ENCODE data around the gene HCN4. TPM values are rescaled to one million over a fixed set of nuclear protein-coding genes. Genes with fewer than 3 reads are reported as not detected.

The HCN4 gene
- total RNA-seq, 2 experiments from 2014 or later, result not detected

DNA sequence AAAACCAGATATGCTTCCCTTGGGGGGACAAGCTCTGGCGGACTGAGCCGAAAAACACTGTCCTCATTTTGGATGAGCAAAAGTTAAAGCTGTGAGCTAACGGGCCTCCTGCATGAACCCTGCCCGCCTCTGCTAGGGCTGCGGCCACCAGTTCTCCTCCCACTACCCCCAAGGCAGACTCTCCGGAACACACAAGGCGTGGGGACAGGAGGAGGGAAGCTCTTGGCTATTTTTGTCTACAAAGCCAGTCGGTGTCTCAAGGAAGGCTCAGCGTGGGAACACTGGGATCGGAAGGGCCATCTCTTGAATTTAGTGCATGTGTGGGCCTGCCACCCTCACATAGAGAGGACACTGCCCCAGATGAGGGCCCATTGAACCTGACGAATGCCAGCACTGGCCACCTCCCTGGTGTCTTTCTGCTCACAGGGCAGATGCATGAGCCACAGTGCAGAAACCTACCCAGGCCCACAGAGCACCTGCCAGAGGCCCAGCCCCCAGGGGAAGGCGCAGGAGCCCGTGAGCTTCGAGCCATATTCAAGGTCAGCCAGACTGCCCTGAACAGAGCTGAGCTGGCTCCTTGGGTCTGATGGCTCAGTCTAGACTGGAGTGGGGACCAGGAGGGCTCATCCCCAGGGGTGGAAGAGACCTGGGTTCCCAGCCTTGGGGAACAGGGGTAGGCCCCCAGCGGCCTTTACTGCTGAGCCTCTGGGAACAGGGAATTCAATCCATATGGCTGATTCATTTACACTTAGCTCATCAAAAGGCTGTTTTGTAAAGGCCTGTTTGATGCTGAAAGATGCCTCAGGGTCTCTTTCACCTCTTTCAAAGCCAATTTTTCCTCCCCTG is 38.3 kb downstream of the HCN4 start:
- CTCF ChIA-PET, result interaction anchor here (0.7 kb wide), 1 partner anchor 655 kb away, joined by 3 read pairs; no protein-coding TSS in a partner anchor
- Mint-ChIP-seq H3K36me3 (ENCODE audit: low read depth) (no peaks in the 10 kb centered on the region), H3K27me3 (peaks cover 3% of the 10 kb centered on the region), H3K4me3 (no peak overlapping the region), H3K27ac (no peak overlapping the region), H3K4me1 (no peaks in the 10 kb centered on the region), H3K9me3 (ENCODE audit: low read depth) (no peaks in the 10 kb centered on the region)
- DNase-seq, result no peak
- intact Hi-C loops (cut with DNase I, micrococcal nuclease), result no loop called here
- no peak for ATAC-seq
- POLR2A ChIA-PET, result no interaction called here

DNA sequence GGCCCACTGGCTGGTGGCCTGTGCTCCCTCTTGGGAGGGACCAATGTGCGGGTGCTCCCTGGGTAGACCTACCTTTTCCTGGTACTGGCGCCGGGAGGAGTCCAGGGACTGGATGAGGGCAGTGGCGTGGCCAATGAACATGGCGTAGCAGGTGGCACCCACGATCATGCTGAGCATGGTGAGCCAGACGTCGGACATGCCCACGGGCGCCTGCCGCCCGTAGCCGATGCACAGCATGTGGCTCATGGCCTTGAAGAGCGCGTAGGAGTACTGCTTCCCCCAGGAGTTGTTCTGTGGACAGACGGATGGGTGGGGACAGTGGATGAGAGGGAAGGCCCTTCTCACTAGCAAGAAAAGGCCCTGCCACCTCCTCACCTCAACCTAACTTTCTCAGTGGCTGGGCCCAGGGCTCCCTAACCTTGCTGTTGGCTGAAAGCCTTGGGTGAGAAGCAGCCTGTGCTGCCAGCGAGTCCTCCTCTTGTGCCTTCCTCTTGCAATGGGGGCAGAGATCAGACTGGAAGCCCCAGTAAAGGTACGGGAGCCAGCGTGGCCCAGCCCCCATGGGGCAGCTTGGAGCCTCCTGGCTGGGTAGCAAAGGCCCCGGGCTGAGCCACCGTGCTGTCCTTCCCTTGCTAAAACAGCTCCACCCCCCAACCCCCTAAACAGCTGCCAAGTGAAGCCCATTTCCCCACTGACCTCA is 39.1 kb downstream of the HCN4 start:
- Mint-ChIP-seq H3K9me3 (ENCODE audit: low read depth) (no peaks in the 10 kb centered on the region), H3K36me3 (ENCODE audit: low read depth) (no peaks in the 10 kb centered on the region), H3K4me1 (no peaks in the 10 kb centered on the region), H3K27ac (no peak overlapping the region), H3K4me3 (no peak overlapping the region), H3K27me3 (peaks cover 3% of the 10 kb centered on the region)
- intact Hi-C loops (cut with DNase I, micrococcal nuclease), result loop anchor here in 1 of 2 experiments (10.0 kb wide), 1 partner anchor 55 kb away; no protein-coding TSS in a partner anchor
- DNase-seq (no peak), ATAC-seq (no peak)
- ChIA-PET CTCF (interaction anchor here (0.6 to 0.7 kb wide), 2 partner anchors 654 to 702 kb away, joined by 3 read pairs; no protein-coding TSS in a partner anchor), POLR2A (no interaction called here)

DNA sequence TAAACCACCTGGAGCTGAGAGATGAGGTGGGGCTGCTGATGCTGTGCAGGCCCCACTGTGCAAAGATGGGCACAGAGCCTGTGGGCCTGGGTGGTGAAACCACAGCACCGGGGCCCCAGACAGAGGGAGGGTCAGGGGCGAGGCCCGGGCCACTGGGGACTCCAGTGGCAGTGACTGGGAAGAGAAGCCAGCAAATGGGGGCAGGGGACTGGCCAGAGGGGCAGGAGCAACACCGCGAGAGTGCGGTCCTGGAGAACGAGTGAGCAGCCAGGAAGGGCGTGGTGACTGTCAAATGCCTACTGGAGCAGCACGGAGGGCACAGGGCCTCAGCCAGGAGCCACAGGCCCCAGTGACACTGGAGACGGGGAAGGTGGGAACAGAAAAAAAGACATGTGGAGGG is 39.8 kb downstream of the HCN4 start:
- Mint-ChIP-seq H3K27ac (no peak overlapping the region), H3K4me3 (no peak overlapping the region)

DNA sequence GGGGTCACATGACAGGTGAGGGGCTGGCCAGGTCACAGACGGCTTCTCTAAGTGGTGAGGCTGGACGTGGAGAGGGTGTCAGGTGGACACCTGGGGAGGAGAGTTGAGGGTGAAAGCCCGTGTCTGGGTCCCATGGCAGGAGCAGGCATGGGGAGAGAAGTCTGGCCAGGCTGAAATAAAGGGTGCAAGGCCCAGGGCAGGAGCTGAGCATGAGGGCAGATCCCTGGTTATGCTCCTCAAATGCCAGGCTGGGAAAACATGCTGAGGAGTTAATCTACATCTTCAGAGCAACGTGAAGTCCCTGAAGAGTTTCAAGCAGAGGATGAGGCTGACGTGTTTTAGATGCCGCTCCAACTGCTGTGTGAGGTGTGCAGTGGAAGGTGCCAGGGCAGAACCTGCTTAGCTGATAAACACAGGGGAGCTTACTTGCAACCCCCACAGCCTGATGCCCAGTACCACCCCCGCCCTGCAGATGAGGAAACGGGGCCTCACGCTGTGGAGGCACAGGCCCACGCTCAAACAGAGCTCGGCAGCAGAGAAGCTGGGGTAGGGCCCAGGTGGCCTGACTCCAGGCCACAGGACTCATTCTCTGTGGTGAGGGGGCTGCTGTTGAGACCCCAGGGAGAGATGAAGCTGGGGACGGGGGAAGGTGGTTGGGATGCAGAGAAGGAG is 40.5 kb downstream of the HCN4 start:
- DNase-seq (no peak), ATAC-seq (no peak)
- no peaks in the 10 kb centered on the region for H3K4me1 Mint-ChIP-seq
- POLR2A ChIA-PET, result no interaction called here
- peaks cover 3% of the 10 kb centered on the region for H3K27me3 Mint-ChIP-seq
- intact Hi-C loops (cut with DNase I, micrococcal nuclease), result loop anchor here in 1 of 2 experiments (10.0 kb wide), 1 partner anchor 57 kb away; no protein-coding TSS in a partner anchor
- H3K4me3 Mint-ChIP-seq, result no peak overlapping the region
- no peaks in the 10 kb centered on the region for H3K36me3 Mint-ChIP-seq (ENCODE audit: low read depth)
- no peak overlapping the region for H3K27ac Mint-ChIP-seq
- no peaks in the 10 kb centered on the region for H3K9me3 Mint-ChIP-seq (ENCODE audit: low read depth)
- CTCF ChIA-PET, result no interaction called here

More for the DNA sequence above, 39.8 kb downstream of the HCN4 start:
- ChIA-PET CTCF (interaction anchor here (0.6 kb wide), 1 partner anchor 702 kb away, joined by 3 read pairs; no protein-coding TSS in a partner anchor), POLR2A (no interaction called here)
- intact Hi-C loops (cut with DNase I, micrococcal nuclease), result loop anchor here in 1 of 2 experiments (10.0 kb wide), 1 partner anchor 56 kb away; no protein-coding TSS in a partner anchor
- no peak for ATAC-seq
- no peaks in the 10 kb centered on the region for H3K36me3 Mint-ChIP-seq (ENCODE audit: low read depth)
- DNase-seq, result no peak
- H3K27me3 Mint-ChIP-seq, result peaks cover 3% of the 10 kb centered on the region
- no peaks in the 10 kb centered on the region for H3K4me1 Mint-ChIP-seq
- H3K9me3 Mint-ChIP-seq (ENCODE audit: low read depth), result no peaks in the 10 kb centered on the region

DNA sequence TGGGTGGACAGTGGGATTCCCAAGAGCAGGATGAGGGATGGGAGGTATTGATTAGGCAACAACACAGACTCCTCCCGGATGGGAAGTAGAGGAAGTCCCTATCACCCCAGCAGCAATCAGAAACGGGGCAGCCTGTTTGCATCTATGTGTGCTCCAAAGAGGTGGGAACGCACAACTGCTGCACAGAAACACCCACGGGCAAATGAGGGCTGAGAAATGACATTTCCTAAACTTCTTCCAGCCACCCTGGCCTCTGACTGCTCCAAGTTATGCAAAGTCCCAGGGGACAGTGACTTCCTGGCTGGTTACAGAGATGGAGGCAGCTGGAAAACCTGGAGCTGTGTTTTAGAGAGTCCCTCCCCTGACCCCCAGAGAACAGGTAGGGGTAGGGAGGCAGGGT is 42.6 kb downstream of the HCN4 start:
- no peaks in the 10 kb centered on the region for H3K4me1 Mint-ChIP-seq
- no peaks in the 10 kb centered on the region for H3K36me3 Mint-ChIP-seq (ENCODE audit: low read depth)
- ChIA-PET POLR2A (no interaction called here), CTCF (interaction anchor here (0.5 kb wide), 1 partner anchor 165 kb away, joined by 3 read pairs; no protein-coding TSS in a partner anchor)
- DNase-seq (no peak), ATAC-seq (no peak)
- intact Hi-C loops (cut with DNase I, micrococcal nuclease), result loop anchor here in 1 of 2 experiments (10.0 kb wide), 1 partner anchor 59 kb away; no protein-coding TSS in a partner anchor
- no peaks in the 10 kb centered on the region for H3K9me3 Mint-ChIP-seq (ENCODE audit: low read depth)
- H3K27ac Mint-ChIP-seq, result no peak overlapping the region
- H3K27me3 Mint-ChIP-seq, result peaks cover 3% of the 10 kb centered on the region
- H3K4me3 Mint-ChIP-seq, result no peak overlapping the region

DNA sequence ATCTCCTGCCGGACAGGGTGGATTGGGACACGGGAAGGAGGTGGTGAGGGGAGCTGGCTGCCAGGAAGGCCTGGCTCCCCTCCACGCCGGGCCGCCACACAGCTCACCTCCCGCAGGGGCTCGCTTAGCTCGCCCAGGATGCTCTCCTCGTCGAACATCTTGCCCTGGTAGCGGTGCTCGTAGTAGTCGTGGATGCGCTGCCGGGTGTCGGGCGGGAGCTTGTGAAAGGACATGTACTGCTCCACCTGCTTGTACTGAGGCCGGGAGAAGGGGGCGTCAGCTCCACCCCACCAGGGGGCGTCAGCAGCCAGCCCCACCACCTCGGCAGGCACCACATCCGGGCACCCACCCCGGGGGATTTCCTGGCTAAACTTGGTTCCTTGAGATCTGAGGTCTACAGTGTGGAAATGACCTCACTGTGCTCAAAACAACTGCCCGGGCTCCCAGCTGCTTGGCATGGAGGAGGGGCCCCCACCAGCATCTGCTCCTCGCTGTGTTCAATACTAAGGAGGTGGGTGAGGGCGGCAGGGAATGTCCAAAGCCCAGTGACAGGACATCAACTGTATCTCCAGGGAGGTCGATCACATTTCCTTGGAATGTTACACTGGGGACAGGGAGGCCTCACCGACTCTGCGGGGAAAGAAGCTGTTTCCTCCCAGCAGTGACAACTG is 43.4 kb downstream of the HCN4 start:
- no peak overlapping the region for H3K27ac Mint-ChIP-seq
- intact Hi-C loops (cut with DNase I, micrococcal nuclease), result loop anchor here in 1 of 2 experiments (10.0 kb wide), 1 partner anchor 59 kb away; no protein-coding TSS in a partner anchor
- DNase-seq (peak; percentile 37), ATAC-seq (no peak)
- H3K36me3 Mint-ChIP-seq (ENCODE audit: low read depth), result no peaks in the 10 kb centered on the region
- CTCF ChIA-PET, result interaction anchor here (0.5 kb wide), 1 partner anchor 166 kb away, joined by 3 read pairs; no protein-coding TSS in a partner anchor
- H3K27me3 Mint-ChIP-seq, result peaks cover 3% of the 10 kb centered on the region
- H3K4me3 Mint-ChIP-seq, result no peak overlapping the region
- no peaks in the 10 kb centered on the region for H3K9me3 Mint-ChIP-seq (ENCODE audit: low read depth)
- H3K4me1 Mint-ChIP-seq, result no peaks in the 10 kb centered on the region
- POLR2A ChIA-PET, result no interaction called here

DNA sequence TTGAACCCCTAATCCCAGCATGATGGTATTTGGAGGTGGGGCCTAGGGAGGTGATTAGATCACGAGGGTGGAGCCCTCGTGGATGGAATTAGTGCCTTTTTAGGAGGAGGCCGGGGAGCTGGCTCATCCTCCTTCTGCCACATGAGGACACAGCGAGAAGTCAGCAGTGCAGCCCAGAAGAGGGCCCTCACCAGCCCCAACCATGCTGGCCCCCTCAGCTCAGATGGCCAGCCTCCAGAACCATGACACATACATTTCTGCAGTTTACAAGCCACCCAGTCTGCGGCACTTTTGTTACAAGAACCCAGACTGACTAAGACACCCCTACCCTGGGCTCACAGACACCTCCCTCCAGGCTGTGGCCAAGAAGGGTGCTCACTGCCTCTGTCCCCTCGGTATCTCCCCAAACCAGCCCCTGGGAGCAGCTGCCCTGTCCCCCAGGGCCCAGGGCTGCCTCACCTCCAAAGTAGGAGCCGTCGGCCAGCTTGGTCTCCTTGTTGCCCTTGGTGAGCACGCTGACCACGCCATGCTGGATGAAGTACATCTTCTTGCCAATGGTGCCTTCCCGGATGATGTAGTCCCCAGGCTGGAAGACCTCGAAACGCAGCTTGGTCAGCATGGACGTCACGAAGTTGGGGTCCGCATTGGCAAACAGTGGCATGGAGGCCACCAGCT is 44.1 kb downstream of the HCN4 start:
- Mint-ChIP-seq H3K9me3 (ENCODE audit: low read depth) (no peaks in the 10 kb centered on the region), H3K4me1 (no peaks in the 10 kb centered on the region), H3K36me3 (ENCODE audit: low read depth) (no peaks in the 10 kb centered on the region), H3K27me3 (peaks cover 3% of the 10 kb centered on the region), H3K4me3 (no peak overlapping the region), H3K27ac (no peak overlapping the region)
- ChIA-PET CTCF (no interaction called here), POLR2A (no interaction called here)
- intact Hi-C loops (cut with DNase I, micrococcal nuclease), result loop anchor here in 1 of 2 experiments (10.0 kb wide), 1 partner anchor 60 kb away; no protein-coding TSS in a partner anchor
- ATAC-seq, result no peak
- peak; percentile 0 for DNase-seq

DNA sequence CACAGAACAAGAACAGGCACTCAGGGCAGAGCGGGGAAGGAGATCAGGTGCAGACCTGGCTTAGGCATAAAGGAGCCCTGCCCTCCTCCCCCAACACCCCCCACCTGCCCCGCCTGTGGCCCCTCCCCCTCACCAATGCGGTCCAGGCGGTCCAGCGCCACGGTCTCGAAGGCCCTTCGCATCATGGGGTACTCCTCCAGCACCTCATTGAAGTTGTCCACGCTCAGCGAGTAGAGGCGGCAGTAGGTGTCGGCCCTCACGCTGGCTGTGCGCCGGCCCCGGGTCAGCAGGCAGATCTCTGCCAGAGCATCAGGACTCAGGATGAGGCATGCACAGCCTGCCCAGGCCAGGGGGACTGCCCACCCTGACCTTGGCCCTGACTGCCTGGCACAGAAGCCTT is 44.8 kb downstream of the HCN4 start:
- no peaks in the 10 kb centered on the region for H3K4me1 Mint-ChIP-seq
- ChIA-PET CTCF (no interaction called here), POLR2A (no interaction called here)
- intact Hi-C loops (cut with DNase I, micrococcal nuclease), result loop anchor here in 1 of 2 experiments (10.0 kb wide), 1 partner anchor 61 kb away; no protein-coding TSS in a partner anchor
- H3K27me3 Mint-ChIP-seq, result peaks cover 7% of the 10 kb centered on the region
- H3K9me3 Mint-ChIP-seq (ENCODE audit: low read depth), result no peaks in the 10 kb centered on the region
- no peak overlapping the region for H3K27ac Mint-ChIP-seq
- ATAC-seq, result no peak
- no peak overlapping the region for H3K4me3 Mint-ChIP-seq
- H3K36me3 Mint-ChIP-seq (ENCODE audit: low read depth), result no peaks in the 10 kb centered on the region
- no peak for DNase-seq

DNA sequence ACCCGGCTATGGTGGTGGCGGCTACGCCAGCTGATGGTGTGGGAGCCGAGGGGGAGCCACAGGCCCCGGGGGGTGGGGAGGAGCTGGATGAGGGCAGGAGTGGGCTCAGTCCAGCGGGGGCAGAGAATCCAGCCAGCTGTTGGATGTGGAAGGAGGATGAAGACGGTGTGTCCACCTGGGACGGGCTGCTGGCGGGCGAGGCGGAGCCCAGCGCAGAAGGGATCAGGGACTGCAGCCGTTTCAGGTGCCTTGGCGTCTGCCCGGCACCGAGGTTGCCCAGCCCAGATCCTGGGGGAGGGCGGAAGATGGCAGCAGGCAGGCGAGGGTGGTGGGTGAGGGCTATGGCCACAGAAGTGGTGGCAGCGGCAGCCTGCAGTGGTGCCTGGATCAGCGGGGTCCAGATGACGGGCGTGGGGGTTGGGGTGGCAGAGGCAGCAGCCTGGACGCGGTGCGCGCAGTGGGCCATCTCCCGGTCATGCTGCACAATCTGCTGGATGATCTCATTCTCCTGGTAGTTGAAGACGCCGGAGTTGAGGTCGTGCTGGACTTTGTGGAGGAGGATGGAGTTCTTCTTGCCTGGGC is 45.3 kb downstream of the HCN4 start:
- no peak overlapping the region for H3K27ac Mint-ChIP-seq
- ATAC-seq, result no peak
- H3K36me3 Mint-ChIP-seq (ENCODE audit: low read depth), result no peaks in the 10 kb centered on the region
- intact Hi-C loops (cut with DNase I, micrococcal nuclease), result loop anchor here in 1 of 2 experiments (10.0 kb wide), 1 partner anchor 61 kb away; no protein-coding TSS in a partner anchor
- DNase-seq, result no peak
- H3K27me3 Mint-ChIP-seq, result peaks cover 7% of the 10 kb centered on the region
- no peaks in the 10 kb centered on the region for H3K9me3 Mint-ChIP-seq (ENCODE audit: low read depth)
- POLR2A ChIA-PET, result no interaction called here
- no peaks in the 10 kb centered on the region for H3K4me1 Mint-ChIP-seq
- CTCF ChIA-PET, result no interaction called here
- H3K4me3 Mint-ChIP-seq, result no peak overlapping the region

DNA sequence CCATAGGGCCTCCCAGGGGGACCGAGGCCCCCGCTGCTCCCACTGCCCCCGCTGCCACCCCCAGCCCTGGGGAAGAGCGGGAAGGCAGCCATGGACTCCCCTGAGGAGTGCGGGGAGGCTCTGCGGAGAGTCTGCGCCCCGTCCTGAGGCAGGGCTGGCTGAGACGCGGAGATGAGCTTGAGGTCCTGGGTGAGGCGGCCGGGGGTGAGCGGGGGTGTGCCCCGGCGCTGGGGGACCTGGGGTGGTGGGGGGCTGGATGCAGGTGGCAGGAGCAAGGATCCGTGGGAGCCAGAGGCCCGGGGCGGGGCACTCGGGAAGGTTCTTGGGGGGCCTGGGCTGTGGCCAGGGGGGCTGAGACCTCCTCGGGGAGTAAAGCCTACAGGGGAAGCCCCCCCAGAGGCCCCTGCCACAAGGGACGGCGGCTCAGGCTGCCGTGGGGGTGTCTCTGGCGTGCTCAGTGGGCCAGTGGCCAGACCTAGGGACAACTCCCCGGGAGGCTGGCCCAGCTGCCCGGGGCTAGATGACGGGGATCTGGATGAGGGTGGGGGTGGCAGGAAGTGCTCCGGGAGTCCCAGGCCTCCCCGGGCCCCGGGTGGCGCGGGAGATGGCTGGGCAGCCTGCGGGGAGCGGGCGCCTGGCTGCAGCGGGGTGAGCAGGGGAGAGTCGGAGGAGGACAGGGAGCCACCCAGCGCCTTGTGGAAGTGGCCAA is 45.9 kb downstream of the HCN4 start:
- H3K27ac Mint-ChIP-seq, result no peak overlapping the region
- DNase-seq (peak; percentile 1), ATAC-seq (no peak)
- ChIA-PET POLR2A (no interaction called here), CTCF (no interaction called here)
- no peak overlapping the region for H3K4me3 Mint-ChIP-seq
- H3K9me3 Mint-ChIP-seq (ENCODE audit: low read depth), result no peaks in the 10 kb centered on the region
- H3K36me3 Mint-ChIP-seq (ENCODE audit: low read depth), result no peaks in the 10 kb centered on the region
- no peaks in the 10 kb centered on the region for H3K4me1 Mint-ChIP-seq
- peaks cover 7% of the 10 kb centered on the region for H3K27me3 Mint-ChIP-seq
- intact Hi-C loops (cut with DNase I, micrococcal nuclease), result loop anchor here in 1 of 2 experiments (10.0 kb wide), 1 partner anchor 62 kb away; no protein-coding TSS in a partner anchor

Measured in activated CD4-positive, alpha-beta T cell treated with anti-CD3 and anti-CD28 coated beads for 36 hours (primary cell).